ENCODE measurements around the gene A4GNT.

- TF ChIP-seq ZNF558 (tag by site-specific recombination; IDR thresholded peaks at IDR 0.05) (no peak), ZNF350 (tag by site-specific recombination; IDR thresholded peaks at IDR 0.05) (no peak), ZNF423 (tag by site-specific recombination; IDR thresholded peaks at IDR 0.05) (no peak), ZNF214 (tag by site-specific recombination; IDR thresholded peaks at IDR 0.05; ENCODE audit: borderline replicate concordance) (no peak), ZFHX2 (tag by site-specific recombination; conservative IDR thresholded peaks at IDR 0.05) (no peak), ZNF16 (tag by site-specific recombination; IDR thresholded peaks at IDR 0.05; ENCODE audit: low read depth) (no peak), SCRT2 (tag by site-specific recombination; IDR thresholded peaks at IDR 0.05) (no peak), KLF9 (tag by site-specific recombination; IDR thresholded peaks at IDR 0.05; ENCODE audit: low read depth) (no peak)
- TF ChIP-seq, protein P1, sequence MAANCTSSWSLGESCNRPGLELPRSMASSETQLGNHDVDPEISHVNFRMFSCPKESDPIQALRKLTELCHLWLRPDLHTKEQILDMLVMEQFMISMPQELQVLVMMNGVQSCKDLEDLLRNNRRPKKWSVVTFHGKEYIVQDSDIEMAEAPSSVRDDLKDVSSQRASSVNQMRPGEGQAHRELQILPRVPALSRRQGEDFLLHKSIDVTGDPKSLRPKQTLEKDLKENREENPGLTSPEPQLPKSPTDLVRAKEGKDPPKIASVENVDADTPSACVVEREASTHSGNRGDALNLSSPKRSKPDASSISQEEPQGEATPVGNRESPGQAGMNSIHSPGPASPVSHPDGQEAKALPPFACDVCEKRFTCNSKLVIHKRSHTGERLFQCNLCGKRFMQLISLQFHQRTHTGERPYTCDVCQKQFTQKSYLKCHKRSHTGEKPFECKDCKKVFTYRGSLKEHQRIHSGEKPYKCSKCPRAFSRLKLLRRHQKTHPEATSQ (tag by site-specific recombination; IDR thresholded peaks at IDR 0.05), result no peak
- TF ChIP-seq, protein P2, sequence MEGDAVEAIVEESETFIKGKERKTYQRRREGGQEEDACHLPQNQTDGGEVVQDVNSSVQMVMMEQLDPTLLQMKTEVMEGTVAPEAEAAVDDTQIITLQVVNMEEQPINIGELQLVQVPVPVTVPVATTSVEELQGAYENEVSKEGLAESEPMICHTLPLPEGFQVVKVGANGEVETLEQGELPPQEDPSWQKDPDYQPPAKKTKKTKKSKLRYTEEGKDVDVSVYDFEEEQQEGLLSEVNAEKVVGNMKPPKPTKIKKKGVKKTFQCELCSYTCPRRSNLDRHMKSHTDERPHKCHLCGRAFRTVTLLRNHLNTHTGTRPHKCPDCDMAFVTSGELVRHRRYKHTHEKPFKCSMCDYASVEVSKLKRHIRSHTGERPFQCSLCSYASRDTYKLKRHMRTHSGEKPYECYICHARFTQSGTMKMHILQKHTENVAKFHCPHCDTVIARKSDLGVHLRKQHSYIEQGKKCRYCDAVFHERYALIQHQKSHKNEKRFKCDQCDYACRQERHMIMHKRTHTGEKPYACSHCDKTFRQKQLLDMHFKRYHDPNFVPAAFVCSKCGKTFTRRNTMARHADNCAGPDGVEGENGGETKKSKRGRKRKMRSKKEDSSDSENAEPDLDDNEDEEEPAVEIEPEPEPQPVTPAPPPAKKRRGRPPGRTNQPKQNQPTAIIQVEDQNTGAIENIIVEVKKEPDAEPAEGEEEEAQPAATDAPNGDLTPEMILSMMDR (tag by site-specific recombination; IDR thresholded peaks at IDR 0.05), result no peak
Measured at GRCh38 chr3:138127636-138128365, 4.4 kb downstream of the A4GNT start.
